ENCODE measurements around the gene SCRN3.
"Not testable (repeated sequence)": the region's sequence is repeated elsewhere in the genome, so short reads cannot be mapped to it uniquely, and the experiment has no call there.

Gene SCRN3

GRCh38 chr2:174410039-174410438 lies 14.5 kb downstream of the SCRN3 start:
- DNase-seq, result not testable (repeated sequence)

- DNase-seq, result no peak
Measured at GRCh38 chr2:174412256-174412655, 16.7 kb downstream of the SCRN3 start.

- DNase-seq, result no peak
Measured at GRCh38 chr2:174428214-174428613, 32.7 kb downstream of the SCRN3 start.

- DNase-seq, result no peak
Measured at GRCh38 chr2:174430066-174430465, 34.5 kb downstream of the SCRN3 start.

GRCh38 chr2:174431902-174432301 lies 36.4 kb downstream of the SCRN3 start:
- DNase-seq, result no peak

GRCh38 chr2:174436351-174436750 lies 40.8 kb downstream of the SCRN3 start:
- no peak for DNase-seq

GRCh38 chr2:174438146-174438886 lies 42.8 kb downstream of the SCRN3 start:
- no peak for DNase-seq

- no peak for DNase-seq
Measured at GRCh38 chr2:174439323-174439722, 43.8 kb downstream of the SCRN3 start.

GRCh38 chr2:174439950-174440349 lies 44.4 kb downstream of the SCRN3 start:
- DNase-seq, result no peak

- DNase-seq, result no peak
Measured at GRCh38 chr2:174442546-174443510, 47.3 kb downstream of the SCRN3 start.

- no peak for DNase-seq
Measured at GRCh38 chr2:174444761-174445160, 49.2 kb downstream of the SCRN3 start.

GRCh38 chr2:174445248-174445647 lies 49.7 kb downstream of the SCRN3 start:
- DNase-seq, result no peak

GRCh38 chr2:174446531-174446930 lies 51.0 kb downstream of the SCRN3 start:
- DNase-seq, result no peak

- DNase-seq, result no peak
Measured at GRCh38 chr2:174449033-174449432, 53.5 kb downstream of the SCRN3 start.

GRCh38 chr2:174450021-174450816 lies 54.7 kb downstream of the SCRN3 start:
- DNase-seq, result no peak

GRCh38 chr2:174454566-174454965 lies 59.0 kb downstream of the SCRN3 start:
- DNase-seq, result no peak

GRCh38 chr2:174461221-174461620 lies 65.7 kb downstream of the SCRN3 start:
- DNase-seq, result no peak

GRCh38 chr2:174465327-174465726 lies 69.8 kb downstream of the SCRN3 start:
- DNase-seq, result no peak

GRCh38 chr2:174473796-174474195 lies 78.3 kb downstream of the SCRN3 start:
- no peak for DNase-seq

GRCh38 chr2:174477759-174478158 lies 82.2 kb downstream of the SCRN3 start:
- DNase-seq, result no peak

All from NCI-H1694 (cell line).